ENCODE data around the gene FAM110D.

DNA sequence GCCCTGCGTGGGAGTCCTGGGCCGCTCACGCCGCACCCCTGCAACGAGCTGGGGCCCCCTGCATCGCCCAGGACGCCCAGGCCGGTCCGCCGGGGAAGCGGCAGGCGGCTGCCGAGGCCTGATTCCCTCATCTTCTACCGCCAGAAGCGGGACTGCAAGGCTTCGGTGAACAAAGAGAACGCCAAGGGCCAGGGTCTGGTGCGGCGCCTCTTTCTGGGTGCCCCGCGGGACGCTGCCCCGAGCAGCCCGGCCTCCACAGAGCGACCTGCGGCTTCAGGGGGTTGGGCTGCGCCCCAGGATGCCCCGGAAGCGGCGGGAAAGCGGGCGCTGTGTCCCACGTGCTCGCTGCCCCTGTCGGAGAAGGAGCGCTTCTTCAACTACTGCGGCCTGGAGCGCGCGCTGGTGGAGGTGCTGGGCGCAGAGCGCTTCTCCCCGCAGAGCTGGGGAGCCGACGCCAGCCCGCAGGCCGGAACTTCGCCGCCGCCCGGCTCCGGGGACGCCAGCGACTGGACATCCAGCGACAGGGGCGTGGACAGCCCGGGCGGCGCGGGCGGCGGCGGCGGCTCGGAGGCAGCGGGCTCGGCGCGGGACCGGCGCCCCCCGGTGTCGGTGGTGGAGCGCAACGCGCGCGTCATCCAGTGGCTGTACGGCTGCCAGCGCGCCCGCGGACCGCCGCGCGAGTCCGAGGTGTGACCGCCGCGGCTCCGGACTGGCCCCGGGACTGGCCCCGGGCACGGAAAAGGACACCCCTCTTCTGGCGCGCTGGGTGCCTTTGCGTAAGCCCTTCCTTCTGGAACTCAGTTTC lies 2.7 kb downstream of the FAM110D start:
- TF ChIP-seq, protein P1, sequence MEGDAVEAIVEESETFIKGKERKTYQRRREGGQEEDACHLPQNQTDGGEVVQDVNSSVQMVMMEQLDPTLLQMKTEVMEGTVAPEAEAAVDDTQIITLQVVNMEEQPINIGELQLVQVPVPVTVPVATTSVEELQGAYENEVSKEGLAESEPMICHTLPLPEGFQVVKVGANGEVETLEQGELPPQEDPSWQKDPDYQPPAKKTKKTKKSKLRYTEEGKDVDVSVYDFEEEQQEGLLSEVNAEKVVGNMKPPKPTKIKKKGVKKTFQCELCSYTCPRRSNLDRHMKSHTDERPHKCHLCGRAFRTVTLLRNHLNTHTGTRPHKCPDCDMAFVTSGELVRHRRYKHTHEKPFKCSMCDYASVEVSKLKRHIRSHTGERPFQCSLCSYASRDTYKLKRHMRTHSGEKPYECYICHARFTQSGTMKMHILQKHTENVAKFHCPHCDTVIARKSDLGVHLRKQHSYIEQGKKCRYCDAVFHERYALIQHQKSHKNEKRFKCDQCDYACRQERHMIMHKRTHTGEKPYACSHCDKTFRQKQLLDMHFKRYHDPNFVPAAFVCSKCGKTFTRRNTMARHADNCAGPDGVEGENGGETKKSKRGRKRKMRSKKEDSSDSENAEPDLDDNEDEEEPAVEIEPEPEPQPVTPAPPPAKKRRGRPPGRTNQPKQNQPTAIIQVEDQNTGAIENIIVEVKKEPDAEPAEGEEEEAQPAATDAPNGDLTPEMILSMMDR (IDR thresholded peaks at IDR 0.05), result peak in 6 of 12 donors; percentile 35 to 50 (median 44)
- TF ChIP-seq POLR2A (IDR thresholded peaks at IDR 0.05), result peak in 1 of 2 donors; percentile 64
